H1 (cell line): ENCODE measurements around the gene SHCBP1.

Source experiments
- EP300 ChIP-seq, 2 experiments: IDR thresholded peaks; 1 replicate in 1 of 2; 2 replicates in 1 of 2; pipeline ENCODE4 v1.6.1; 2011 to 2012; ENCODE audit warnings: low read depth in 2 of 2, low read length in 2 of 2, mild to moderate bottlenecking in 2 of 2, borderline replicate concordance in 1 of 2, inconsistent platforms in 1 of 2, moderate library complexity in 1 of 2
- TF ChIP-seq, protein P1 (sequence below), 3 experiments: IDR thresholded peaks; 1 replicate in 2 of 3; 2 replicates in 1 of 3; pipeline versions ENCODE4 v1.5.1 to v1.6.1; 2011; ENCODE audit warnings: low read length in 3 of 3, mild to moderate bottlenecking in 3 of 3, inconsistent platforms in 2 of 3, low read depth in 1 of 3, moderate library complexity in 1 of 3; ENCODE audit not compliant: insufficient read depth in 1 of 3; ENCODE audit errors: control extremely low read depth in 1 of 3

DNA sequence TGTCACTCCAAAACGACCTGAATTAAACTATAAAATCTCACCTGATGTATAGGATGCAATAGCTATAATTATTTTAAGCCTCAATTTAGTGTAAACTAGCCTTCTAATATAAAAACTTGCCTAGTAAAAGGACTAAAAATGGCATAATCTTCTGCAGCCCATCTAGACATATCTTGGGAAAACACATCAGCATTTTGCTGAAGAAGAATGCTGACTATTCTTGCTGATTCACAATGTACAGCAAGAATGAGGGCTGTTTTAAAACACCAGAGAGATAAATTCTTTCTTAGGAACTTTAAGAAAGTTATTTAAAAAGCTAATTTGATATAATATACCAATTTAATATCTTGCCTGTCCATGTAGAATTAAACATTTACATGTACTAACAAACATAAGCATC, 63.2 kb downstream of the SHCBP1 start:
- TF ChIP-seq EP300 (IDR thresholded peaks at IDR 0.05; ENCODE audit: borderline replicate concordance in 1 of 2, low read depth in 2 of 2, low read length in 2 of 2) = no peak
- TF ChIP-seq, protein P1, sequence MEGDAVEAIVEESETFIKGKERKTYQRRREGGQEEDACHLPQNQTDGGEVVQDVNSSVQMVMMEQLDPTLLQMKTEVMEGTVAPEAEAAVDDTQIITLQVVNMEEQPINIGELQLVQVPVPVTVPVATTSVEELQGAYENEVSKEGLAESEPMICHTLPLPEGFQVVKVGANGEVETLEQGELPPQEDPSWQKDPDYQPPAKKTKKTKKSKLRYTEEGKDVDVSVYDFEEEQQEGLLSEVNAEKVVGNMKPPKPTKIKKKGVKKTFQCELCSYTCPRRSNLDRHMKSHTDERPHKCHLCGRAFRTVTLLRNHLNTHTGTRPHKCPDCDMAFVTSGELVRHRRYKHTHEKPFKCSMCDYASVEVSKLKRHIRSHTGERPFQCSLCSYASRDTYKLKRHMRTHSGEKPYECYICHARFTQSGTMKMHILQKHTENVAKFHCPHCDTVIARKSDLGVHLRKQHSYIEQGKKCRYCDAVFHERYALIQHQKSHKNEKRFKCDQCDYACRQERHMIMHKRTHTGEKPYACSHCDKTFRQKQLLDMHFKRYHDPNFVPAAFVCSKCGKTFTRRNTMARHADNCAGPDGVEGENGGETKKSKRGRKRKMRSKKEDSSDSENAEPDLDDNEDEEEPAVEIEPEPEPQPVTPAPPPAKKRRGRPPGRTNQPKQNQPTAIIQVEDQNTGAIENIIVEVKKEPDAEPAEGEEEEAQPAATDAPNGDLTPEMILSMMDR (IDR thresholded peaks at IDR 0.05; ENCODE audit: control extremely low read depth in 1 of 3, insufficient read depth in 1 of 3, low read depth in 1 of 3, low read length in 3 of 3) = no peak
